ENCODE data around the gene ESPL1.

Gene ESPL1

GRCh38 chr12:53306826-53307225, 38.7 kb downstream of the ESPL1 start:
- Histone ChIP-seq H3K9ac (ENCODE audit: low read length) (no peak overlapping the region), H3K27me3 (ENCODE audit: control insufficient read depth, insufficient read depth, low read length) (no peaks in the 10 kb centered on the region), H3K4me3 (ENCODE audit: low read depth, low read length) (no peak overlapping the region), H3K27ac (ENCODE audit: low read depth, low read length) (no peak overlapping the region), H3K36me3 (ENCODE audit: control insufficient read depth, insufficient read depth, low read length) (peaks cover 75% of the 10 kb centered on the region), H3K4me1 (ENCODE audit: control insufficient read depth, insufficient read depth, low read length) (no peaks in the 10 kb centered on the region), H3K9me3 (ENCODE audit: control insufficient read depth, insufficient read depth, low read depth, low read length) (no peaks in the 10 kb centered on the region)

DNA sequence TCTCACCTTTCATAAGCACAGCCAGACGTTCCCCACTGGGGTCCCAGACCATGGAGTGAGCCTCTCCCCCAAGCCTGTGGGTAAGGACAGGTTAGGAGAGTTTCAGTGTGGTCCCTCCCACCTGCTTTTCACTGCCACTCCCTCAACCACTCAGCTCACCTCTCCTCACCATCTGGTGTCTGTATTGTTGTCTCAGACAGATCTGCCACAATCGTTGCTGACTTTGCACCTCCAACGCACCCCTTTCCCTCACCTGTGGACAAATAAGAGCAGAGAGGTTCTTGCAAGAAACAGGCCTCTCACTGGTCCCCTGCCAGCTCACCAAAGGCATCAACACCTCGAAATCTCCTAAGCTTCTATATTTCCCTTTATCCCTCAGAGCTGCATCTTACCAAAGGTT, 40.2 kb downstream of the ESPL1 start:
- Histone ChIP-seq H3K4me3 (ENCODE audit: low read depth, low read length) (no peak overlapping the region), H3K27me3 (ENCODE audit: control insufficient read depth, insufficient read depth, low read length) (no peaks in the 10 kb centered on the region), H3K9ac (ENCODE audit: low read length) (no peak overlapping the region), H3K27ac (ENCODE audit: low read depth, low read length) (no peak overlapping the region), H3K9me3 (ENCODE audit: control insufficient read depth, insufficient read depth, low read depth, low read length) (no peaks in the 10 kb centered on the region), H3K36me3 (ENCODE audit: control insufficient read depth, insufficient read depth, low read length) (peaks cover 64% of the 10 kb centered on the region), H3K4me1 (ENCODE audit: control insufficient read depth, insufficient read depth, low read length) (no peaks in the 10 kb centered on the region)

DNA sequence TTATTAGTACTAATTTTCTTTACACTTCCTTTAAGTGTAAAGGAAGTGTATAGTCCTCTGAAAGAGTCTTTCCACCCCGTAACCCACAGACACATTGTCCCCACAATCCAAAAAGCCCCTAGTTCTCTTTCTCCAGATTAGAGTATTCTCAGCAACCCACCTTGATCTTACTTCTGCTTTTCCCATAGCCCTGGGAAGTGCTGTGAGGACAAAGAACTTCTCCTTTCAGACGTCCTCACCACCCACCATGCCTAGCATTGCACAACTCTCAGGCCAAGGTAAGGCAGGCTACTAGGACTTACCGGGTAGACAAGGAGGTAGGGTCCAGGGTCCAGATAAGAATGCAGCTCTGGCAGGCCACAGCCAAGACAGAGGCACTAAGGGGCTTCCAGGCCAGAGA, 45.9 kb downstream of the ESPL1 start:
- Histone ChIP-seq H3K27ac (ENCODE audit: low read depth, low read length) (no peak overlapping the region), H3K36me3 (ENCODE audit: control insufficient read depth, insufficient read depth, low read length) (peaks cover 65% of the 10 kb centered on the region), H3K4me3 (ENCODE audit: low read depth, low read length) (no peak overlapping the region), H3K9ac (ENCODE audit: low read length) (no peak overlapping the region), H3K9me3 (ENCODE audit: control insufficient read depth, insufficient read depth, low read depth, low read length) (no peaks in the 10 kb centered on the region), H3K4me1 (ENCODE audit: control insufficient read depth, insufficient read depth, low read length) (no peaks in the 10 kb centered on the region), H3K27me3 (ENCODE audit: control insufficient read depth, insufficient read depth, low read length) (no peaks in the 10 kb centered on the region)

GRCh38 chr12:53320352-53321195, 52.5 kb downstream of the ESPL1 start:
- Histone ChIP-seq H3K27me3 (ENCODE audit: control insufficient read depth, insufficient read depth, low read length) (peaks cover 5% of the 10 kb centered on the region; the same call in 1 of the 2 replicates), H3K9ac (ENCODE audit: low read length) (peak overlapping the region; percentile 94), H3K27ac (ENCODE audit: low read depth, low read length) (no peak overlapping the region), H3K9me3 (ENCODE audit: control insufficient read depth, insufficient read depth, low read depth, low read length) (no peaks in the 10 kb centered on the region), H3K36me3 (ENCODE audit: control insufficient read depth, insufficient read depth, low read length) (peaks cover 32% of the 10 kb centered on the region), H3K4me3 (ENCODE audit: low read depth, low read length) (peak overlapping the region; percentile 97), H3K4me1 (ENCODE audit: control insufficient read depth, insufficient read depth, low read length) (peaks cover 15% of the 10 kb centered on the region)

DNA sequence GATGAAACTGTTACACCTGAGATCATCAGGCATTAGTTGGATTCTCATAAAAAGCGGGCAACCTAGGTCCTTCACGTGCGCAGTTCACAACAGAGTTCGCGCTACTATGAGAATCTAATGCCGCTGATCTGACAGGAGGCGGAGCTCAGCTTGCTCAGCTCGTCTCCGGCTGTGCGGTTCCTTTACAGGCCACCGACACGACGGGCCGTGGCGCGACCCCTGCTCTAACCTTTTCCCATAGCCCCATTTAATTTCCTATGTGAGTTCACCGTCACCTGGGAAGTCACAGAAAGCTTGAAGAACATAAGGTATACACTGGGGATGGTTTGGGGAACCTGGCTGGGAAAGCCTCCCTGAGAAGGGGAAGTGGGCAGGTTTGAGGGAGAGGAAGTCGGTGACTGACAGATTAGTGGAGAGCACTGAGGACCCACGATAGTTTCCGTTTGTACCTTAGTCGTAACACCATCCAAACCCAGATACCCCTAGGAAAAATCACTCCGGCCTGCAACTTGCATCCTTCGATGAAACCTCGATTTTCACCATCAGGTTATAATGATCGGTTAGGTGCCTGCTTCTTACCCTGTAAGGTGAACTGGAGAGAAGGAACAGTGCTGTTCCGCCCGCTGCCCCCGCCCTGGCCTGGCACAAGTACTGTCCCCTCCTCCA, 56.1 kb downstream of the ESPL1 start:
- peak overlapping the region; percentile 91; the same call in 1 of the 2 replicates for H3K27ac ChIP-seq (ENCODE audit: low read depth, low read length)
- H3K4me3 ChIP-seq (ENCODE audit: low read depth, low read length), result peak overlapping the region; percentile 52
- H3K9ac ChIP-seq (ENCODE audit: low read length), result peak overlapping the region; percentile 83
- peaks cover 34% of the 10 kb centered on the region for H3K27me3 ChIP-seq (ENCODE audit: control insufficient read depth, insufficient read depth, low read length)
- H3K36me3 ChIP-seq (ENCODE audit: control insufficient read depth, insufficient read depth, low read length), result peaks cover 6% of the 10 kb centered on the region
- peaks cover 35% of the 10 kb centered on the region for H3K4me1 ChIP-seq (ENCODE audit: control insufficient read depth, insufficient read depth, low read length)
- no peaks in the 10 kb centered on the region for H3K9me3 ChIP-seq (ENCODE audit: control insufficient read depth, insufficient read depth, low read depth, low read length)

- Histone ChIP-seq H3K27ac (ENCODE audit: low read depth, low read length) (peak overlapping the region; percentile 91; the same call in 1 of the 2 replicates), H3K9ac (ENCODE audit: low read length) (peak overlapping the region; percentile 83), H3K9me3 (ENCODE audit: control insufficient read depth, insufficient read depth, low read depth, low read length) (no peaks in the 10 kb centered on the region), H3K36me3 (ENCODE audit: control insufficient read depth, insufficient read depth, low read length) (peaks cover 6% of the 10 kb centered on the region), H3K4me1 (ENCODE audit: control insufficient read depth, insufficient read depth, low read length) (peaks cover 35% of the 10 kb centered on the region), H3K27me3 (ENCODE audit: control insufficient read depth, insufficient read depth, low read length) (peaks cover 36% of the 10 kb centered on the region), H3K4me3 (ENCODE audit: low read depth, low read length) (peak overlapping the region; percentile 52)
These were observed 56.8 kb downstream of the ESPL1 start for GRCh38 chr12:53324779-53325510.

DNA sequence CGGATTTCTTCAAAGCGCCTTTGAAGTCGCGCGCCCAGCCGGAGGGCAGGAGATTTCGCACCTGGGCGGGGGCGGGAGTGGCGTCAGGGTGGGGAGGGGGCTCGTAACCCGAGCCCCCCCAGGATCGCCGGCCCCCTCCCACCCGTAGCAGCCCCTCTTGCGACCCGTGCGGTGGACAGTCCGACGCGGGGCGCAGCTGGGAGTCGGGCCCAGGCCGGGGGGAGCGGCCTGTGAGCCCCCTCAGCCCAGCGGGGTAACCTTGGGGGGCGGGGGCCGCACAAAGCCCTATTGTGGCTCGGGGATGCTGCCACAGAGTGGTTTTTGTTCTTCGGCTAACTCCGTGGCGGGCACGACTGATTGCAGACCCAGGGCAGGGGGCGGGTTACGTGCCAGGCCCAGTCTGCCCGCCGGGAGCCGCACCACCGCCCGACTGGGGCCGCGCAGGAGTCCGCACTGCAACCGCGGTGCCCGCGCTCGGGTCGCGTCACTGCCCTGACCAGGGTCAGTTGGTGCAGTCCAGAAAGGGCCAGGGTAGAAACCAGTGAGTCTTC, 57.5 kb downstream of the ESPL1 start:
- peak overlapping the region; percentile 83 for H3K9ac ChIP-seq (ENCODE audit: low read length)
- no peaks in the 10 kb centered on the region for H3K9me3 ChIP-seq (ENCODE audit: control insufficient read depth, insufficient read depth, low read depth, low read length)
- peak overlapping the region; percentile 52 for H3K4me3 ChIP-seq (ENCODE audit: low read depth, low read length)
- H3K27ac ChIP-seq (ENCODE audit: low read depth, low read length), result peak overlapping the region; percentile 91; the same call in 1 of the 2 replicates
- H3K4me1 ChIP-seq (ENCODE audit: control insufficient read depth, insufficient read depth, low read length), result peaks cover 35% of the 10 kb centered on the region
- no peaks in the 10 kb centered on the region for H3K36me3 ChIP-seq (ENCODE audit: control insufficient read depth, insufficient read depth, low read length)
- H3K27me3 ChIP-seq (ENCODE audit: control insufficient read depth, insufficient read depth, low read length), result peaks cover 36% of the 10 kb centered on the region

DNA sequence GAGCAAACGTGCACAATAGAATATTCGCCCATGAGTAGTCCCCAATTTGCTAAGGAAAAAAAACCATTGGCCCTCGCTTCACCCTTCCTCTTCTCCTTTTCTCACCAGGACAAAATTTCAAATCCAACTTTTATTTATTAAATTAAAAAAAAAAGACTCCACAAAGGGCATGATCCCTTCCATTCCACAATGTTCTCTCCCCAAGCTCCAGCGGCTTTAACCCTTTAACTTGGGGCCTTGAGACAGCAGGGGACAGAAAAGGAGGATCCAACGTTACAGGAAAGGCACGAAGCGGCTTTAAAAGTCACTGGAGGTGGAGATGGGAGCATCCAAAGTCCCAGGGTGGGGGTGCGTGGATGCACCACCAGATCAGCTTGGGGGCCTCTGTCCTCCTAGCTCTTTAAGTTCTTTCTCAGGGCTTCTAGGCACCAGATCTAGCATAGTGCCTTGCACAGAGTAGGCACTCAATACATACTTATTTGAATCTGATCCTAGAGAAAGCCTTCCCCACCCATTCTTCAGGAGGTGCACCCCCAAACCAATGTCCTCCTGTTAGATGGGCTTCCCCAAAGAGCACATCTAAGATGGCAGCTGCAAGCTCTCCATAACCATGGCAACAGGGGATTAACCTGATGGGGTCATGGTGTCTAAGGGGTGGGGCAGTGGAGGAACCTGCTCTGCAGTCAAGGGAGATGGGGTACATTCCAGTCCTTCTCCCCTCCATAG, 58.5 kb downstream of the ESPL1 start:
- no peaks in the 10 kb centered on the region for H3K9me3 ChIP-seq (ENCODE audit: control insufficient read depth, insufficient read depth, low read depth, low read length)
- no peak overlapping the region for H3K9ac ChIP-seq (ENCODE audit: low read length)
- no peaks in the 10 kb centered on the region for H3K36me3 ChIP-seq (ENCODE audit: control insufficient read depth, insufficient read depth, low read length)
- H3K4me1 ChIP-seq (ENCODE audit: control insufficient read depth, insufficient read depth, low read length), result peaks cover 35% of the 10 kb centered on the region
- no peak overlapping the region for H3K27ac ChIP-seq (ENCODE audit: low read depth, low read length)
- H3K27me3 ChIP-seq (ENCODE audit: control insufficient read depth, insufficient read depth, low read length), result peaks cover 36% of the 10 kb centered on the region
- H3K4me3 ChIP-seq (ENCODE audit: low read depth, low read length), result peak overlapping the region; percentile 52; the same call in 1 of the 2 replicates

DNA sequence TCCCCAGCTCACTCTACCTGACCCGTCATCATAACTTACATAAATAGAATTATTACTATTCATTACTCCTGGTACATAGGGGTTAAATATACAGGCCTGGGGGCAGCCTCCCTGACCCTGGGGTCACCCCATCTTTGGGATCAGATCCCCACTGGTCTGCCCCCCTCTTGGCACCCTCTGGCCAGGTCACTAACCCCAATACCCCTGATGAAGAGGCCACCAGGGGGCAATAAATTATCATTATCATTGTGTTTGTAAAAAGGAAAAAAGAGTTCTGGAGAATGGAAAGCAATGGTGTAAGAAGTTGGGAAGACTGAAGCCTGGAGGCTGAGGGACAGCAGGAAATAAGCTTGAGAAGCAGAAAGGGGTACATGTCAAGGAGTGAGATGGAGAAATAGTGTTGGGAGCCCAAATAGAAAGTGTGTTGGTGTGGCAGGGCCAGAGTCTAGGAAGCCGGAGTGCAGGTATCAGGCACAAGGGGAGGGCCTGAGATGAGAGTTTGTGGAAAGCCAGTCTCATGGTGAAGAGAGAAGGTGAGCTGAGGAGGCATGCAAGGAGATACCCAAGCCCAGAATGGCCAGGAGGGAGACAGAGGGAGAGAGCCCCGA, 59.4 kb downstream of the ESPL1 start:
- Histone ChIP-seq H3K4me1 (ENCODE audit: control insufficient read depth, insufficient read depth, low read length) (peaks cover 32% of the 10 kb centered on the region), H3K27me3 (ENCODE audit: control insufficient read depth, insufficient read depth, low read length) (peaks cover 36% of the 10 kb centered on the region), H3K36me3 (ENCODE audit: control insufficient read depth, insufficient read depth, low read length) (no peaks in the 10 kb centered on the region), H3K9me3 (ENCODE audit: control insufficient read depth, insufficient read depth, low read depth, low read length) (no peaks in the 10 kb centered on the region), H3K9ac (ENCODE audit: low read length) (no peak overlapping the region), H3K27ac (ENCODE audit: low read depth, low read length) (no peak overlapping the region), H3K4me3 (ENCODE audit: low read depth, low read length) (no peak overlapping the region)

- Histone ChIP-seq H3K4me3 (ENCODE audit: low read depth, low read length) (no peak overlapping the region), H3K36me3 (ENCODE audit: control insufficient read depth, insufficient read depth, low read length) (no peaks in the 10 kb centered on the region), H3K27me3 (ENCODE audit: control insufficient read depth, insufficient read depth, low read length) (peaks cover 36% of the 10 kb centered on the region), H3K9me3 (ENCODE audit: control insufficient read depth, insufficient read depth, low read depth, low read length) (no peaks in the 10 kb centered on the region), H3K4me1 (ENCODE audit: control insufficient read depth, insufficient read depth, low read length) (peaks cover 32% of the 10 kb centered on the region), H3K27ac (ENCODE audit: low read depth, low read length) (no peak overlapping the region), H3K9ac (ENCODE audit: low read length) (no peak overlapping the region)
These were observed 59.9 kb downstream of the ESPL1 start for GRCh38 chr12:53328043-53328435.

All from HUES6 (cell line).